GM23338 (cell line): ENCODE measurements around the gene PTS. TPM values are rescaled to one million over a fixed set of nuclear protein-coding genes. Genes with fewer than 3 reads are reported as not detected.
A peak's percentile ranks its signal among the peaks of the same experiment; 100 is the strongest.

Experiments
- ATAC-seq: fragments of 200-7000 bp; cut with Tn5 transposase; 3 replicates; pipeline ENCODE4 v1.9.1; 2020
- DNase-seq: peaks from one replicate; pipeline ENCODE4 v3.0.0-alpha.2; 2015; ENCODE audit warnings: low spot score
- H2AFZ ChIP-seq: fragments of 200-600 bp; sonication (generic); 2 replicates; pipeline ENCODE4 v1.8.0; 2016; ENCODE audit warnings: antibody characterized with exemption, mild to moderate bottlenecking, moderate library complexity
- H3F3A ChIP-seq: fragments of 200-600 bp; sonication (generic); replicated peaks from 2 replicates; pipeline ENCODE4 v1.8.0; 2017; ENCODE audit warnings: antibody characterized with exemption, mixed run types, low read depth
- H3K27ac ChIP-seq: fragments of 200-600 bp; sonication (generic); 2 replicates; pipeline ENCODE4 v1.6.1; 2016; ENCODE audit warnings: low read depth
- H3K27me3 ChIP-seq: fragments of 200-600 bp; sonication (generic); 2 replicates; pipeline ENCODE4 v1.8.0; 2016; ENCODE audit warnings: mild to moderate bottlenecking, mixed run types, moderate library complexity; ENCODE audit not compliant: insufficient read depth
- H3K36me3 ChIP-seq: fragments of 200-600 bp; sonication (generic); 2 replicates; pipeline ENCODE4 v1.8.0; 2016; ENCODE audit warnings: mild to moderate bottlenecking; ENCODE audit not compliant: insufficient read depth
- H3K4me1 ChIP-seq: fragments of 200-600 bp; sonication (generic); 2 replicates; pipeline ENCODE4 v1.8.0; 2016; ENCODE audit warnings: mild to moderate bottlenecking, moderate library complexity; ENCODE audit not compliant: insufficient read depth
- H3K4me2 ChIP-seq: fragments of 200-600 bp; sonication (generic); 2 replicates; pipeline ENCODE4 v1.7.1; 2017; ENCODE audit warnings: mixed run types
- H3K4me3 ChIP-seq: fragments of 200-600 bp; sonication (generic); 2 replicates; pipeline ENCODE4 v1.6.1; 2016; ENCODE audit warnings: mixed run types
- H3K79me2 ChIP-seq: fragments of 200-600 bp; sonication (generic); replicated peaks from 2 replicates; pipeline ENCODE4 v1.8.0; 2017; ENCODE audit warnings: mild to moderate bottlenecking; ENCODE audit not compliant: insufficient read depth
- H3K9me2 ChIP-seq: fragments of 200-600 bp; sonication (generic); 2 replicates; pipeline ENCODE4 v1.8.0; 2017; ENCODE audit not compliant: insufficient read depth
- H4K20me1 ChIP-seq: fragments of 200-600 bp; sonication (generic); replicated peaks from 2 replicates; pipeline ENCODE4 v1.8.0; 2017; ENCODE audit warnings: mild to moderate bottlenecking; ENCODE audit not compliant: insufficient read depth
- H3K27ac Mint-ChIP-seq: 2 replicates; pipeline ENCODE4 v1.8.0; 2020; ENCODE audit warnings: inconsistent platforms, mild to moderate bottlenecking, moderate library complexity, mixed read lengths
- H3K27me3 Mint-ChIP-seq: 3 replicates; pipeline ENCODE4 v1.8.0; 2022; ENCODE audit warnings: low read depth, mild to moderate bottlenecking, moderate library complexity, mixed read lengths, inconsistent platforms; ENCODE audit not compliant: insufficient read depth, poor library complexity
- H3K36me3 Mint-ChIP-seq: 3 replicates; pipeline ENCODE4 v1.8.0; 2021; ENCODE audit warnings: low read depth, mild to moderate bottlenecking, inconsistent platforms, moderate library complexity, mixed read lengths
- H3K4me1 Mint-ChIP-seq: 3 replicates; pipeline ENCODE4 v1.8.0; 2020; ENCODE audit warnings: mild to moderate bottlenecking, inconsistent platforms, mixed read lengths
- H3K4me3 Mint-ChIP-seq: 3 replicates; pipeline ENCODE4 v1.8.0; 2021; ENCODE audit warnings: moderate library complexity, mild to moderate bottlenecking, inconsistent platforms, mixed read lengths
- H3K9me3 Mint-ChIP-seq: 3 replicates; pipeline ENCODE4 v1.8.0; 2020; ENCODE audit warnings: moderate library complexity, mild to moderate bottlenecking, inconsistent platforms, mixed read lengths
- CREB1 ChIP-seq: fragments of 250-450 bp; sonication (Bioruptor Pico); IDR thresholded peaks from 2 replicates; pipeline ENCODE4 v1.5.0; 2020; ENCODE audit warnings: low read depth, mild to moderate bottlenecking, moderate library complexity
- CTCF ChIP-seq, 2 experiments: fragments of 200-600 bp in 1 of 2; sonication (generic) in 1 of 2; conservative IDR thresholded peaks; 2 replicates each; pipeline versions ENCODE4 v1.5.1 to v1.6.1; 2016 to 2017; ENCODE audit warnings: antibody characterized with exemption in 2 of 2, low read depth in 2 of 2, mild to moderate bottlenecking in 2 of 2, moderate library complexity in 1 of 2
- ETS1 ChIP-seq: IDR thresholded peaks from 2 replicates; pipeline ENCODE4 v1.6.1; 2016; ENCODE audit warnings: antibody characterized with exemption
- EZH2 ChIP-seq: fragments of 200-600 bp; sonication (generic); IDR thresholded peaks from one replicate; pipeline ENCODE4 v1.8.0; 2017; ENCODE audit warnings: antibody characterized with exemption, mild to moderate bottlenecking, low read depth; ENCODE audit not compliant: unreplicated experiment
- EZH2phosphoT487 ChIP-seq: fragments of 200-600 bp; sonication (generic); IDR thresholded peaks from one replicate; pipeline ENCODE4 v1.8.1; 2018; ENCODE audit warnings: antibody characterized with exemption; ENCODE audit not compliant: unreplicated experiment
- JUNB ChIP-seq: IDR thresholded peaks from one replicate; pipeline ENCODE4 v1.6.1; 2016; ENCODE audit warnings: antibody characterized with exemption; ENCODE audit not compliant: unreplicated experiment
- NANOG ChIP-seq: IDR thresholded peaks from 2 replicates; pipeline ENCODE4 v1.6.1; 2016; ENCODE audit warnings: antibody characterized with exemption, borderline replicate concordance
- POLR2AphosphoS5 ChIP-seq: IDR thresholded peaks from 2 replicates; pipeline ENCODE4 v1.6.1; 2016; ENCODE audit warnings: antibody characterized with exemption, low read depth
- REST ChIP-seq: IDR thresholded peaks from one replicate; pipeline ENCODE4 v1.6.1; 2018; ENCODE audit warnings: antibody characterized with exemption; ENCODE audit not compliant: unreplicated experiment
- STAT1 ChIP-seq: IDR thresholded peaks from one replicate; pipeline ENCODE4 v1.6.1; 2016; ENCODE audit warnings: antibody characterized with exemption; ENCODE audit not compliant: unreplicated experiment
- ZNF114 ChIP-seq: fragments of 250-450 bp; sonication (Bioruptor Pico); IDR thresholded peaks from 2 replicates; pipeline ENCODE4 v1.5.0; 2020; ENCODE audit warnings: mild to moderate bottlenecking, moderate library complexity
- ZNF331 ChIP-seq: fragments of 250-450 bp; sonication (Bioruptor Pico); IDR thresholded peaks from 2 replicates; pipeline ENCODE4 v1.5.0; 2020; ENCODE audit warnings: low read depth, mild to moderate bottlenecking, moderate library complexity
- ZNF462 ChIP-seq: fragments of 250-450 bp; sonication (Bioruptor Pico); IDR thresholded peaks from 2 replicates; pipeline ENCODE4 v1.5.0; 2020; ENCODE audit warnings: mild to moderate bottlenecking, moderate library complexity
- polyA plus RNA-seq: library from polyadenylated mRNA; unstranded; fragments of >200 nt; fragmentation: Nextera tagmentation; extraction: Ambion mirVana; gene quantifications from 2 replicates; pipeline ENCODE4 v1.2.1, GENCODE V29; 2016
- total RNA-seq: library from RNA; depleted of rRNA; stranded (reverse); fragments of >200 nt; shearing (Covaris generic); gene quantifications from 2 replicates; pipeline ENCODE4 v1.2.3, GENCODE V29; 2014

Gene PTS
- total and polyA plus RNA-seq, 2 experiments from 2014 or later, result 19.9 to 85.5 TPM

GRCh38 chr11:112226831-112227401, 688 bp downstream of the PTS start:
- H3K4me1 ChIP-seq, result peaks cover 7% of the 10 kb centered on the region
- ATAC-seq (no peak), DNase-seq (peak; percentile 12)
- 0 out of 2 replicates have a peak overlapping the region, but pooled peaks have one; percentile 51 for H3K27ac ChIP-seq
- Mint-ChIP-seq H3K27me3 (peaks cover 9% of the 10 kb centered on the region), H3K4me1 (peaks cover 10% of the 10 kb centered on the region), H3K36me3 (peaks cover 15% of the 10 kb centered on the region; the same call in 2 of the 3 replicates), H3K4me3 (peak overlapping the region; percentile 75), H3K9me3 (no peaks in the 10 kb centered on the region), H3K27ac (peak overlapping the region; percentile 7)
- H3K9me2 ChIP-seq, result no peaks in the 10 kb centered on the region
- peaks cover 35% of the 10 kb centered on the region for H3K79me2 ChIP-seq
- peak overlapping the region; percentile 95 for H3K4me2 ChIP-seq
- TF ChIP-seq REST, result no peak
- TF ChIP-seq POLR2AphosphoS5, result no peak
- no peak for TF ChIP-seq ZNF462 (CRISPR knock-in tag)
- TF ChIP-seq JUNB, result no peak
- no peak for TF ChIP-seq CTCF (conservative IDR thresholded peaks at IDR 0.05; ENCODE audit: low read depth in 2 of 2)
- no peak for TF ChIP-seq ZNF114 (CRISPR knock-in tag)
- no peak for TF ChIP-seq STAT1
- no peak for TF ChIP-seq ZNF331 (CRISPR knock-in tag)
- TF ChIP-seq NANOG, result no peak
- TF ChIP-seq ETS1, result no peak
- TF ChIP-seq EZH2phosphoT487, result no peak
- TF ChIP-seq EZH2, result no peak
- no peak for TF ChIP-seq CREB1 (CRISPR knock-in tag)
- peak overlapping the region; percentile 85 for H3K4me3 ChIP-seq
- H3K27me3 ChIP-seq, result no peaks in the 10 kb centered on the region; the same call in 1 of the 2 replicates
- no peaks in the 10 kb centered on the region for H3F3A ChIP-seq
- H4K20me1 ChIP-seq, result peaks cover 5% of the 10 kb centered on the region; the same call in 1 of the 2 replicates
- peaks cover 8% of the 10 kb centered on the region; the same call in 1 of the 2 replicates for H3K36me3 ChIP-seq
- peak overlapping the region; percentile 99 for H2AFZ ChIP-seq
